Neutrophil (primary cell): Measurements from ENCODE around the gene PRKCSH.

ENCODE experiments used
- H3K27ac ChIP-seq: fragments of 200-600 bp; sonication (generic); 2 replicates; pipeline ENCODE4 v1.5.1; 2016; ENCODE audit warnings: mild to moderate bottlenecking, moderate library complexity
- H3K27me3 ChIP-seq: fragments of 200-600 bp; sonication (generic); 2 replicates; pipeline ENCODE4 v1.6.0; 2016; ENCODE audit warnings: mild to moderate bottlenecking
- H3K36me3 ChIP-seq: fragments of 200-600 bp; sonication (generic); 2 replicates; pipeline ENCODE4 v1.5.1; 2017
- H3K4me1 ChIP-seq, 2 experiments: fragments of 200-600 bp in 1 of 2; sonication (generic) in 1 of 2; 1 replicate in 1 of 2; 2 replicates in 1 of 2; pipeline versions ENCODE4 v1.5.1 to v1.6.1; 2013 to 2016; ENCODE audit warnings: low read depth in 1 of 2, low read length in 1 of 2, mild to moderate bottlenecking in 1 of 2, moderate library complexity in 1 of 2; ENCODE audit not compliant: control insufficient read depth in 1 of 2, insufficient read depth in 1 of 2
- H3K4me3 ChIP-seq, 2 experiments: fragments of 200-600 bp in 1 of 2; sonication (generic) in 1 of 2; 1 replicate in 1 of 2; 2 replicates in 1 of 2; pipeline ENCODE4 v1.5.1; 2013 to 2016; ENCODE audit warnings: low read depth in 1 of 2, low read length in 1 of 2, mild to moderate bottlenecking in 1 of 2, moderate library complexity in 1 of 2
- H3K9me3 ChIP-seq: fragments of 200-600 bp; sonication (generic); 2 replicates; pipeline ENCODE4 v1.5.1; 2016
- CTCF ChIP-seq: fragments of 200-600 bp; sonication (generic); IDR thresholded peaks from 2 replicates; pipeline ENCODE4 v1.5.1; 2016; ENCODE audit warnings: antibody characterized with exemption

The PRKCSH gene

GRCh38 chr19:11446652-11447301 lies 11.3 kb downstream of the PRKCSH start:
- peaks cover 92% of the 10 kb centered on the region for H3K36me3 ChIP-seq

GRCh38 chr19:11447347-11448262 lies 12.2 kb downstream of the PRKCSH start:
- H3K4me1 ChIP-seq = no peaks in the 10 kb centered on the region
- TF ChIP-seq CTCF = no peak
- no peak overlapping the region for H3K4me3 ChIP-seq
- H3K27me3 ChIP-seq = peaks cover 9% of the 10 kb centered on the region
- H3K9me3 ChIP-seq = no peaks in the 10 kb centered on the region
- H3K27ac ChIP-seq = no peak overlapping the region
- H3K36me3 ChIP-seq = peaks cover 84% of the 10 kb centered on the region

More at GRCh38 chr19:11446652-11447301, 11.3 kb downstream of the PRKCSH start:
- H3K4me3 ChIP-seq = no peak overlapping the region
- no peaks in the 10 kb centered on the region for H3K9me3 ChIP-seq
- no peaks in the 10 kb centered on the region for H3K4me1 ChIP-seq
- H3K27me3 ChIP-seq = peaks cover 4% of the 10 kb centered on the region
- no peak overlapping the region for H3K27ac ChIP-seq
- TF ChIP-seq CTCF = peak; percentile 80

- no peak for TF ChIP-seq CTCF
- Histone ChIP-seq H3K27me3 (peaks cover 17% of the 10 kb centered on the region), H3K4me1 (no peaks in the 10 kb centered on the region), H3K4me3 (no peak overlapping the region), H3K9me3 (no peaks in the 10 kb centered on the region), H3K27ac (no peak overlapping the region), H3K36me3 (peaks cover 77% of the 10 kb centered on the region)
Observed at GRCh38 chr19:11448410-11448809, 13.0 kb downstream of the PRKCSH start.

- H3K27me3 ChIP-seq = peaks cover 22% of the 10 kb centered on the region
- no peaks in the 10 kb centered on the region for H3K9me3 ChIP-seq
- no peaks in the 10 kb centered on the region for H3K4me1 ChIP-seq
- no peak overlapping the region for H3K4me3 ChIP-seq
- peaks cover 72% of the 10 kb centered on the region for H3K36me3 ChIP-seq
- no peak overlapping the region for H3K27ac ChIP-seq
- TF ChIP-seq CTCF = no peak
Observed at GRCh38 chr19:11448923-11449554, 13.6 kb downstream of the PRKCSH start.

GRCh38 chr19:11450570-11451326 lies 15.3 kb downstream of the PRKCSH start:
- Histone ChIP-seq H3K4me3 (no peak overlapping the region), H3K27ac (no peak overlapping the region), H3K9me3 (no peaks in the 10 kb centered on the region), H3K27me3 (peaks cover 35% of the 10 kb centered on the region), H3K36me3 (peaks cover 55% of the 10 kb centered on the region), H3K4me1 (no peaks in the 10 kb centered on the region)
- no peak for TF ChIP-seq CTCF
